Activated CD4-positive, alpha-beta T cell treated with anti-CD3 and anti-CD28 coated beads for 36 hours (primary cell): ENCODE measurements around the gene GNL3. TPM values are rescaled to one million over a fixed set of nuclear protein-coding genes. Genes with fewer than 3 reads are reported as not detected.

Source experiments
- ATAC-seq: fragments of 200-7000 bp; cut with Tn5 transposase; one replicate; pipeline ENCODE4 v1.10.0; 2021; ENCODE audit warnings: mild to moderate bottlenecking, moderate library complexity
- CTCF ChIA-PET: fragments of 350-600 bp; sonication (Branson Sonifier 250); formaldehyde crosslinking; loops from one replicate; lab custom pipeline; 2021; ENCODE audit warnings: antibody characterized with exemption; lab: Charles Lee
- POLR2A ChIA-PET: fragments of 350-600 bp; sonication (Branson Sonifier 250); formaldehyde crosslinking; loops from one replicate; lab custom pipeline; 2021; ENCODE audit warnings: antibody characterized with exemption, inconsistent platforms; lab: Charles Lee
- DNase-seq: peaks from one replicate; pipeline ENCODE4 v3.0.0-alpha.2; 2020
- H3K27ac Mint-ChIP-seq: one replicate; pipeline ENCODE4 v1.8.0; 2021; ENCODE audit warnings: mixed read lengths
- H3K27me3 Mint-ChIP-seq: one replicate; pipeline ENCODE4 v1.8.0; 2021; ENCODE audit warnings: mixed read lengths
- H3K36me3 Mint-ChIP-seq: one replicate; pipeline ENCODE4 v1.8.0; 2021; ENCODE audit warnings: low read depth, mixed read lengths
- H3K4me1 Mint-ChIP-seq: one replicate; pipeline ENCODE4 v1.8.0; 2021; ENCODE audit warnings: mixed read lengths
- H3K4me3 Mint-ChIP-seq: one replicate; pipeline ENCODE4 v1.8.0; 2021; ENCODE audit warnings: mild to moderate bottlenecking, moderate library complexity, mixed read lengths
- H3K9me3 Mint-ChIP-seq: one replicate; pipeline ENCODE4 v1.8.0; 2021; ENCODE audit warnings: low read depth, mixed read lengths
- intact Hi-C, 2 experiments: fragments of 100-400 bp; cut with DNase I in 1 of 2; cut with micrococcal nuclease in 1 of 2; formaldehyde crosslinking; loops; one replicate each; pipeline versions ENCODE4 v1.14.2 to v1.15.1; 2022 to 2024; cut with DNase I, micrococcal nuclease
- total RNA-seq, 2 experiments: library from RNA; stranded (reverse); gene quantifications; one replicate each; pipeline ENCODE4 v1.2.3, GENCODE V29; 2021

The GNL3 gene
- total RNA-seq: 100 to 1,000 TPM; 206 to 218 TPM

GRCh38 chr3:52685709-52686691 lies at the start of gene GNL3, which contains the start of gene PBRM1:
GNL3 (plus strand) TSS chr3:52686032; CDS start chr3:52686093, 61 bp downstream.
PBRM1 (minus strand) TSS chr3:52685913.
- H3K27ac Mint-ChIP-seq: peak within 1 kb of the TSS; percentile 99
- POLR2A ChIA-PET: interaction anchor here (1.0 to 3.8 kb wide), 6 partner anchors 10 to 150 kb away, joined by 3 to 16 read pairs (median 8); partner anchors contain the start of genes GLT8D1, SPCS1 and UQCC5
- H3K9me3 Mint-ChIP-seq: no peaks in the 10 kb centered on the region
- H3K4me3 Mint-ChIP-seq: peak within 1 kb of the TSS; percentile 99
- H3K36me3 Mint-ChIP-seq: peaks cover 66% of the 10 kb centered on the region
- DNase-seq (peak; percentile 97), ATAC-seq (peak; percentile 70)
- CTCF ChIA-PET: interaction anchor here (1.2 to 1.4 kb wide), 2 partner anchors 15 to 207 kb away, joined by 3 to 4 read pairs; no protein-coding TSS in a partner anchor
- H3K27me3 Mint-ChIP-seq: no peaks in the 10 kb centered on the region
- peaks cover 75% of the 10 kb centered on the region for H3K4me1 Mint-ChIP-seq
- intact Hi-C loops: loop anchor here (1.0 to 10.0 kb wide), 15 partner anchors 20 to 1199 kb away; partner anchors contain the start of genes SPCS1 (in 2 of the 2), UQCC5 (in 2 of the 2), WDR82 (in 2 of the 2) and ABHD14A (in 1 of the 2)

- H3K27me3 Mint-ChIP-seq: no peaks in the 10 kb centered on the region
- intact Hi-C loops: no loop called here
- H3K27ac Mint-ChIP-seq: no peak overlapping the region
- DNase-seq (no peak), ATAC-seq (no peak)
- H3K36me3 Mint-ChIP-seq: peaks cover 36% of the 10 kb centered on the region
- H3K4me1 Mint-ChIP-seq: no peaks in the 10 kb centered on the region
- CTCF ChIA-PET: no interaction called here
- H3K9me3 Mint-ChIP-seq: no peaks in the 10 kb centered on the region
- POLR2A ChIA-PET: no interaction called here
- H3K4me3 Mint-ChIP-seq: no peak overlapping the region
Observed at GRCh38 chr3:52636673-52637072, 49.2 kb upstream of the GNL3 start.

GRCh38 chr3:52645549-52645948 lies 40.3 kb upstream of the GNL3 start:
- Mint-ChIP-seq H3K27ac (no peak overlapping the region), H3K4me1 (no peaks in the 10 kb centered on the region), H3K27me3 (no peaks in the 10 kb centered on the region), H3K4me3 (no peak overlapping the region), H3K9me3 (no peaks in the 10 kb centered on the region), H3K36me3 (peaks cover 51% of the 10 kb centered on the region)
- POLR2A ChIA-PET: interaction anchor here (0.6 kb wide), 1 partner anchor 1419 kb away, joined by 7 read pairs; no protein-coding TSS in a partner anchor
- intact Hi-C loops: no loop called here
- DNase-seq: no peak
- CTCF ChIA-PET: no interaction called here
- no peak for ATAC-seq

- POLR2A ChIA-PET: no interaction called here
- H3K27me3 Mint-ChIP-seq: no peaks in the 10 kb centered on the region
- ATAC-seq (no peak), DNase-seq (no peak)
- no peak overlapping the region for H3K4me3 Mint-ChIP-seq
- H3K27ac Mint-ChIP-seq: peak overlapping the region; percentile 43
- H3K4me1 Mint-ChIP-seq: no peaks in the 10 kb centered on the region
- no peaks in the 10 kb centered on the region for H3K9me3 Mint-ChIP-seq
- peaks cover 43% of the 10 kb centered on the region for H3K36me3 Mint-ChIP-seq
- intact Hi-C loops: no loop called here
- CTCF ChIA-PET: no interaction called here
Observed at GRCh38 chr3:52649461-52650210, 36.2 kb upstream of the GNL3 start.

GRCh38 chr3:52650439-52650838 lies 35.4 kb upstream of the GNL3 start:
- peaks cover 41% of the 10 kb centered on the region for H3K36me3 Mint-ChIP-seq
- ChIA-PET CTCF (interaction anchor here (0.6 to 1.7 kb wide), 2 partner anchors 31 to 63 kb away, joined by 4 to 5 read pairs; no protein-coding TSS in a partner anchor), POLR2A (no interaction called here)
- H3K9me3 Mint-ChIP-seq: no peaks in the 10 kb centered on the region
- peak overlapping the region; percentile 25 for H3K27ac Mint-ChIP-seq
- no peaks in the 10 kb centered on the region for H3K27me3 Mint-ChIP-seq
- H3K4me3 Mint-ChIP-seq: no peak overlapping the region
- H3K4me1 Mint-ChIP-seq: no peaks in the 10 kb centered on the region
- intact Hi-C loops: no loop called here
- DNase-seq (no peak), ATAC-seq (no peak)

GRCh38 chr3:52651592-52651991 lies 34.2 kb upstream of the GNL3 start:
- H3K36me3 Mint-ChIP-seq: peaks cover 42% of the 10 kb centered on the region
- ATAC-seq: no peak
- POLR2A ChIA-PET: interaction anchor here (0.7 to 1.0 kb wide), 2 partner anchors 102 to 142 kb away, joined by 3 read pairs; no protein-coding TSS in a partner anchor
- DNase-seq: no peak
- no peak overlapping the region for H3K4me3 Mint-ChIP-seq
- no peaks in the 10 kb centered on the region for H3K27me3 Mint-ChIP-seq
- no peaks in the 10 kb centered on the region for H3K9me3 Mint-ChIP-seq
- H3K4me1 Mint-ChIP-seq: peaks cover 7% of the 10 kb centered on the region
- intact Hi-C loops: no loop called here
- CTCF ChIA-PET: interaction anchor here (0.8 to 1.7 kb wide), 4 partner anchors 20 to 63 kb away, joined by 3 to 5 read pairs (median 4); no protein-coding TSS in a partner anchor
- H3K27ac Mint-ChIP-seq: no peak overlapping the region

GRCh38 chr3:52655895-52656294 lies 29.9 kb upstream of the GNL3 start:
- peaks cover 26% of the 10 kb centered on the region for H3K36me3 Mint-ChIP-seq
- DNase-seq: no peak
- H3K27ac Mint-ChIP-seq: peak overlapping the region; percentile 57
- no peaks in the 10 kb centered on the region for H3K27me3 Mint-ChIP-seq
- ATAC-seq: peak; percentile 12
- ChIA-PET CTCF (no interaction called here), POLR2A (interaction anchor here (0.6 kb wide), 1 partner anchor 223 kb away, joined by 3 read pairs; no protein-coding TSS in a partner anchor)
- no peaks in the 10 kb centered on the region for H3K9me3 Mint-ChIP-seq
- peaks cover 7% of the 10 kb centered on the region for H3K4me1 Mint-ChIP-seq
- no peak overlapping the region for H3K4me3 Mint-ChIP-seq
- intact Hi-C loops: no loop called here

GRCh38 chr3:52660046-52660445 lies 25.8 kb upstream of the GNL3 start:
- no peak overlapping the region for H3K27ac Mint-ChIP-seq
- CTCF ChIA-PET: no interaction called here
- POLR2A ChIA-PET: no interaction called here
- no peak for DNase-seq
- peaks cover 39% of the 10 kb centered on the region for H3K36me3 Mint-ChIP-seq
- H3K4me3 Mint-ChIP-seq: no peak overlapping the region
- H3K9me3 Mint-ChIP-seq: no peaks in the 10 kb centered on the region
- H3K4me1 Mint-ChIP-seq: peaks cover 12% of the 10 kb centered on the region
- no peak for ATAC-seq
- intact Hi-C loops: no loop called here
- H3K27me3 Mint-ChIP-seq: no peaks in the 10 kb centered on the region

- ATAC-seq: no peak
- DNase-seq: no peak
- Mint-ChIP-seq H3K27me3 (no peaks in the 10 kb centered on the region), H3K9me3 (no peaks in the 10 kb centered on the region), H3K4me3 (no peak overlapping the region), H3K36me3 (peaks cover 35% of the 10 kb centered on the region), H3K27ac (no peak overlapping the region), H3K4me1 (peaks cover 5% of the 10 kb centered on the region)
- intact Hi-C loops: no loop called here
- POLR2A ChIA-PET: no interaction called here
- CTCF ChIA-PET: interaction anchor here (0.7 kb wide), 2 partner anchors 22 to 73 kb away, joined by 3 read pairs; no protein-coding TSS in a partner anchor
Observed at GRCh38 chr3:52663098-52663497, 22.7 kb upstream of the GNL3 start.

- Mint-ChIP-seq H3K36me3 (peaks cover 44% of the 10 kb centered on the region), H3K9me3 (no peaks in the 10 kb centered on the region), H3K27ac (peak overlapping the region; percentile 89), H3K4me1 (peaks cover 32% of the 10 kb centered on the region), H3K27me3 (no peaks in the 10 kb centered on the region), H3K4me3 (peak overlapping the region; percentile 23)
- ATAC-seq (peak; percentile 85), DNase-seq (peak; percentile 69)
- CTCF ChIA-PET: interaction anchor here (2.0 kb wide), 1 partner anchor 11 kb away, joined by 13 read pairs; no protein-coding TSS in a partner anchor
- intact Hi-C loops: loop anchor here (1.0 kb wide), 3 partner anchors 10 to 34 kb away; partner anchors contain the start of gene GLT8D1 (in 1 of the 2)
- POLR2A ChIA-PET: interaction anchor here (0.8 to 2.4 kb wide), 4 partner anchors 10 to 135 kb away, joined by 5 to 12 read pairs (median 11); partner anchors contain the start of genes GNL3 and PBRM1
Observed at GRCh38 chr3:52670621-52671521, 15.0 kb upstream of the GNL3 start.
